SK-N-MC (cell line): ENCODE data around the gene GGN.

Experiments used
- DNase-seq: peaks from one replicate; pipeline ENCODE4 v3.0.0-alpha.2; 2011; ENCODE audit warnings: low read depth, low spot score
- H3K27ac ChIP-seq: fragments of 200-600 bp; sonication (generic); 2 replicates; pipeline ENCODE4 v1.5.1; 2016; ENCODE audit warnings: mixed run types
- H3K36me3 ChIP-seq: fragments of 200-600 bp; sonication (generic); 2 replicates; pipeline ENCODE4 v1.6.1; 2017; ENCODE audit warnings: antibody characterized with exemption, low read length, mixed read lengths; ENCODE audit not compliant: insufficient read depth
- H3K4me3 ChIP-seq: fragments of 200-600 bp; sonication (generic); 2 replicates; pipeline ENCODE4 v1.5.1; 2016
- H3K9ac ChIP-seq: fragments of 200-600 bp; sonication (generic); 2 replicates; pipeline ENCODE4 v1.8.0; 2017; ENCODE audit warnings: mixed run types, mixed read lengths; ENCODE audit not compliant: insufficient read length
- H3K9me3 ChIP-seq: fragments of 200-600 bp; sonication (generic); 2 replicates; pipeline ENCODE4 v1.6.1; 2017; ENCODE audit warnings: low read depth, mild to moderate bottlenecking, antibody characterized with exemption, low read length, moderate library complexity, mixed read lengths
- EZH2 ChIP-seq: fragments of 200-600 bp; sonication (generic); IDR thresholded peaks from one replicate; pipeline ENCODE4 v1.6.1; 2017; ENCODE audit warnings: antibody characterized with exemption
- FOXP2 ChIP-seq: optimal IDR thresholded peaks from 2 replicates; pipeline ENCODE3; 2011; ENCODE audit warnings: mild to moderate bottlenecking, moderate library complexity; ENCODE audit not compliant: insufficient read depth; ENCODE audit errors: extremely low read length, control extremely low read depth
- POLR2AphosphoS5 ChIP-seq: IDR thresholded peaks from 2 replicates; pipeline ENCODE4 v1.6.1; 2012; ENCODE audit warnings: mild to moderate bottlenecking, low read depth, low read length, borderline replicate concordance

The GGN gene

GRCh38 chr19:38377052-38377451, 10.8 kb downstream of the GGN start:
- H3K27ac ChIP-seq = no peak overlapping the region
- no peak for DNase-seq
- H3K4me3 ChIP-seq = no peak overlapping the region
- peaks cover 34% of the 10 kb centered on the region for H3K36me3 ChIP-seq
- no peak for TF ChIP-seq POLR2AphosphoS5
- no peak for TF ChIP-seq FOXP2
- no peak for TF ChIP-seq EZH2
- H3K9ac ChIP-seq = no peak overlapping the region
- no peaks in the 10 kb centered on the region for H3K9me3 ChIP-seq

GRCh38 chr19:38376576-38376975, 11.3 kb downstream of the GGN start:
- no peak overlapping the region for H3K27ac ChIP-seq
- peaks cover 30% of the 10 kb centered on the region for H3K36me3 ChIP-seq
- no peak overlapping the region for H3K9ac ChIP-seq
- TF ChIP-seq FOXP2 = no peak
- TF ChIP-seq EZH2 = no peak
- TF ChIP-seq POLR2AphosphoS5 = no peak
- no peak for DNase-seq
- H3K9me3 ChIP-seq = no peaks in the 10 kb centered on the region
- H3K4me3 ChIP-seq = no peak overlapping the region

DNA sequence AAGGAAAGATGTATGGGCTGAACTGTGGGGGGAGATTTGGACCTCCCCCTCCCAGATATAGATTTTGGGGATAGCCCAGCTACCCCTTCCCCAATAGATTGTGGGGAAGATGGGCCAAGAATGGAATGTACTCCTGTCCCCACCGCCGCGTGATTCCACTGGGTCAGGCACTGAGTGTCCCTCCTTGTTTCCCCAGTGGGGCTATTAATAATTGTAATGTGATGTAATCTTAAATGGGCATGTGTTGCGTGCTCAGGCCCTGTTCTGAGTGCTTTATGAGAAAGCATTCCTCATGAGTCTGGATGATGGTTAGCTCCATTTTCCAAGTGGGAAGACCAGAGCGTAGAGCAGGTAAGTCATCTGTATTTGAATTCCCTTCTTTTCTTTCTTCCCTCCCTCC, 12.1 kb downstream of the GGN start:
- TF ChIP-seq POLR2AphosphoS5 (no peak), FOXP2 (no peak), EZH2 (no peak)
- peak overlapping the region; percentile 94 for H3K9ac ChIP-seq
- peaks cover 21% of the 10 kb centered on the region for H3K36me3 ChIP-seq
- H3K4me3 ChIP-seq = peak overlapping the region; percentile 98
- no peak for DNase-seq
- H3K9me3 ChIP-seq = no peaks in the 10 kb centered on the region
- no peak overlapping the region for H3K27ac ChIP-seq

DNA sequence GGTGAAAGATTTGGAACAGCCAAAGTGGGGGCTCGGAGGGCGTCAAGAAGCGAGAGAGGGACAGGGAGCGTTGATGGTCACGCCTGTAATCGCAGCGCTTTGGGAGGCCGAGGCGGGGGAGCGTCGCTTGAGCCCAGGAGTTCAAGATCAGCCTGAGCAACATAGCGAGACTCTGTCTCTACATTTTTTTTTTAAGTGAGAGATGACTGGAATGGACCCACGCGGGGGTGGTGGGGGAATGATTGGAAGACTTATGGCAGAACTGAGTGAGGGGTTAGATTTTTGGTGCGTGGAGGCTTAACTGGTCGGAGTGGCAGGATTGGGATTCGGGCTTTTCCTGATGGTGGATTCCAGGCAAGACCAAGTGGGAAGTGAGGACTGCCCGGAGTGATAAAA, 12.7 kb downstream of the GGN start:
- H3K36me3 ChIP-seq = peaks cover 20% of the 10 kb centered on the region
- peak overlapping the region; percentile 94 for H3K9ac ChIP-seq
- peak overlapping the region; percentile 75 for H3K27ac ChIP-seq
- peak overlapping the region; percentile 98 for H3K4me3 ChIP-seq
- TF ChIP-seq POLR2AphosphoS5 (no peak), FOXP2 (no peak), EZH2 (no peak)
- no peaks in the 10 kb centered on the region for H3K9me3 ChIP-seq
- DNase-seq = no peak

DNA sequence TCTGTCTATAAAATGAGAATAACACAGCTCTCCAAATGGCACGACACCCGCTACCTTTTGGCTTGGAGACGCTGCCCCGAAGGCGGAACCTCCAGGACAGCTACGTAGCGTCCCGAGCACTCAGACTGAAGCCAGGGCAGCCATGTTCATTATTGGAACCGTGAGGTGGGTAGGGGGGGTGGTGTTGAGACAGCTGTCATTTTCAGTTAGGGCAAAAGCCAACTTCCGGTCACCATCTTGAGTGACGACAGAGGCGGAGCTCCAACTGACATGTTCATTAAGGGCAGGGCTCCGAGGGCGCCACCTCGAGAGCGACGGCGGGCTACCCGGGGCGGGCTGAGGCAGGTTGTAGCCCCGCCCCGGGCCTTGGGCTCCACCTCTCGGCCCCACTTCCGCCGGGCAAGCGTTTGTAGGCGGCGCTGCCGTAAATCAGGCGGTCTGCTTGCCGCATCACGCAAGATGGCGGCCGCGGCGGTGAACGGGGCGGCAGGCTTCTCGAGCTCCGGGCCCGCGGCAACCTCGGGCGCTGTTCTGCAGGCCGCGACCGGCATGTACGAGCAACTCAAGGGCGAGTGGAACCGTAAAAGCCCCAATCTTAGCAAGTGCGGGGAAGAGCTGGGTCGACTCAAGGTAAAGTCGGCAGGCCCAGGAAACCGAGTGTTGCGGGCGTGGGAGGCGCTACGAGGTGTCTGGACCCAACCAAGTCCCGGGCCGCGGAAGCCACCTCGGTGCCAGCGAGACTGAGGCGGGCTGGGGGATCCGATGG, 13.3 kb downstream of the GGN start, which contains the start of gene PSMD8:
PSMD8 (plus strand) TSS at position 240 of the 766 bp plus-strand sequence; CDS start at position 271, 31 bp downstream.
- Histone ChIP-seq H3K36me3 (peaks cover 20% of the 10 kb centered on the region), H3K4me3 (peak within 1 kb of the TSS; percentile 98), H3K27ac (peak within 1 kb of the TSS; percentile 75), H3K9ac (peak within 1 kb of the TSS; percentile 94), H3K9me3 (no peaks in the 10 kb centered on the region)
- peak; percentile 57 for DNase-seq
- TF ChIP-seq POLR2AphosphoS5 (peak; percentile 96), FOXP2 (no peak)

- H3K36me3 ChIP-seq = peaks cover 14% of the 10 kb centered on the region
- H3K27ac ChIP-seq = peak overlapping the region; percentile 23; the same call in 1 of the 2 replicates
- peak overlapping the region; percentile 98 for H3K4me3 ChIP-seq
- H3K9ac ChIP-seq = peak overlapping the region; percentile 51
- DNase-seq = no peak
- no peaks in the 10 kb centered on the region for H3K9me3 ChIP-seq
- TF ChIP-seq FOXP2 (no peak), POLR2AphosphoS5 (no peak), EZH2 (no peak)
These were observed 13.9 kb downstream of the GGN start for GRCh38 chr19:38373907-38374331.

DNA sequence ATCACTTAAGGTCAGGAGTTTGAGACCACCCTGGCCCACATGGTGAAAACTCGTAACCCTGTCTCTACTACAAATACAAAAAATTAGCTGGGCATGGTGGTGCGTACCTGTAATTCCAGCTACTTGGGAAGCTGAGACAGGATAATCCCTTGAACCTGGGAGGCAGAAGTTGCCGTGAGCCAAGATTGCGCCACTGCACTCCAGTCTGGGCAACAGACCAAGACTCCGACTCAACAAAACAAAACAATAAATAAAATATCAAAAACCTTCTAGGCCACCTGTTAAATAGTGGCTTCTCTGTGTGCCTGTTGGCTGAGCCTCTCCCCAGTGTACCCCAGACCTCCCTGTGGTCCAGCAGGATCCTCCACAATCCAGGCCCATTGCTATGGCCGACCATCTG, 16.8 kb downstream of the GGN start:
- Histone ChIP-seq H3K36me3 (0 out of 2 replicates have a peak, but pooled peaks cover 1% of the 10 kb centered on the region), H3K4me3 (no peak overlapping the region), H3K9me3 (no peaks in the 10 kb centered on the region), H3K27ac (no peak overlapping the region), H3K9ac (no peak overlapping the region)
- DNase-seq = no peak
- no peak for TF ChIP-seq EZH2
- no peak for TF ChIP-seq FOXP2
- no peak for TF ChIP-seq POLR2AphosphoS5

GRCh38 chr19:38370299-38370698, 17.5 kb downstream of the GGN start:
- DNase-seq = no peak
- H3K27ac ChIP-seq = no peak overlapping the region
- no peaks in the 10 kb centered on the region for H3K36me3 ChIP-seq
- H3K9ac ChIP-seq = no peak overlapping the region
- H3K4me3 ChIP-seq = no peak overlapping the region
- H3K9me3 ChIP-seq = no peaks in the 10 kb centered on the region
- TF ChIP-seq FOXP2 = no peak
- no peak for TF ChIP-seq POLR2AphosphoS5
- no peak for TF ChIP-seq EZH2
